Peyer's patch (tissue), 4 donors: ENCODE results near the gene CRYGC. TPM values are rescaled to one million over a fixed set of nuclear protein-coding genes. Genes with fewer than 3 reads are reported as not detected.
"Not testable (repeated sequence)": the region's sequence is repeated elsewhere in the genome, so short reads cannot be mapped to it uniquely, and the experiment has no call there.

Source experiments
- DNase-seq, 3 donors: peaks; one replicate each; pipeline ENCODE4 v3.0.0-alpha.2; 2017 to 2019
- H3K27ac ChIP-seq, 4 donors: fragments of 200-600 bp; sonication (generic); one replicate each; pipeline ENCODE4 v1.5.1; 2016 to 2019
- H3K27me3 ChIP-seq, 2 donors: fragments of 200-600 bp; sonication (generic); one replicate each; pipeline ENCODE4 v1.5.1; 2019
- H3K36me3 ChIP-seq, 3 donors: fragments of 200-600 bp; sonication (generic); one replicate each; pipeline ENCODE4 v1.5.1; 2016 to 2019
- H3K4me1 ChIP-seq, 4 donors: fragments of 200-600 bp; sonication (generic); one replicate each; pipeline ENCODE4 v1.5.1; 2016 to 2019
- H3K4me3 ChIP-seq, 4 donors: fragments of 200-600 bp; sonication (generic); 1 replicate in 3 of 4; 2 replicates in 1 of 4; pipeline ENCODE4 v1.5.1; 2016 to 2019; ENCODE audit warnings: mild to moderate bottlenecking in 1 of 4
- H3K9me3 ChIP-seq, 4 donors: fragments of 200-600 bp; sonication (generic); one replicate each; pipeline ENCODE4 v1.5.1; 2016 to 2019; ENCODE audit warnings: mild to moderate bottlenecking in 1 of 4
- POLR2A ChIP-seq, 2 donors: fragments of 450-650 bp; IDR thresholded peaks; one replicate each; pipeline ENCODE4 v1.5.1; 2017; ENCODE audit warnings: antibody characterized with exemption in 2 of 2, mild to moderate bottlenecking in 2 of 2, moderate library complexity in 2 of 2
- total RNA-seq, 4 donors: library from RNA; depleted of rRNA; stranded (reverse); fragments of >200 nt; gene quantifications; one replicate each; pipeline ENCODE4 v1.1.0, GENCODE V29; 2016
- TF ChIP-seq, protein P1 (sequence below), 6 experiments: fragments of 450-650 bp in 4 of 6; fragments of 200-600 bp in 2 of 6; sonication (generic) in 1 of 6; IDR thresholded peaks; one replicate each; pipeline ENCODE4 v1.5.1; 2017 to 2019; ENCODE audit warnings: antibody characterized with exemption in 6 of 6, mild to moderate bottlenecking in 3 of 6, moderate library complexity in 1 of 6

CRYGC gene
- total RNA-seq, 4 donors from 2014 or later, result not detected

DNA sequence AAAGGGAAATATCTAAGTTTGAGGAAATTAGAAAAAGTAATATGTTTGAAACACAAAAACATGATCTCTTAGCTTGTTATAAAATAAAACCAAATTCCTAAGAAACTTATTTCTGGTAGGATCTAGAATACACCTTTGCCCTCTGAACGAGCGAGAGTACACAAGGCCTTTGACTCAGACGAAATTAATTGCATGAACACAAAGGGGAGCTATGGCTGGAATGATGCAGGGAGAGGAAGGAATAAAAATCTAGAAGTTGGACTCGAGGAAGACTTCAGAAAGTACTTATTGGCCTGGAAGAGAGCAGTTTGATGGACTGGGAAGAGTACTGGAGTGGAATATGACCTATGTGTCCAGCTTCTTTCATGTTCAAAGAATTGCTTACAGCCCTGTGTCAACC is 4.4 kb downstream of the CRYGC start:
- TF ChIP-seq, protein P1, sequence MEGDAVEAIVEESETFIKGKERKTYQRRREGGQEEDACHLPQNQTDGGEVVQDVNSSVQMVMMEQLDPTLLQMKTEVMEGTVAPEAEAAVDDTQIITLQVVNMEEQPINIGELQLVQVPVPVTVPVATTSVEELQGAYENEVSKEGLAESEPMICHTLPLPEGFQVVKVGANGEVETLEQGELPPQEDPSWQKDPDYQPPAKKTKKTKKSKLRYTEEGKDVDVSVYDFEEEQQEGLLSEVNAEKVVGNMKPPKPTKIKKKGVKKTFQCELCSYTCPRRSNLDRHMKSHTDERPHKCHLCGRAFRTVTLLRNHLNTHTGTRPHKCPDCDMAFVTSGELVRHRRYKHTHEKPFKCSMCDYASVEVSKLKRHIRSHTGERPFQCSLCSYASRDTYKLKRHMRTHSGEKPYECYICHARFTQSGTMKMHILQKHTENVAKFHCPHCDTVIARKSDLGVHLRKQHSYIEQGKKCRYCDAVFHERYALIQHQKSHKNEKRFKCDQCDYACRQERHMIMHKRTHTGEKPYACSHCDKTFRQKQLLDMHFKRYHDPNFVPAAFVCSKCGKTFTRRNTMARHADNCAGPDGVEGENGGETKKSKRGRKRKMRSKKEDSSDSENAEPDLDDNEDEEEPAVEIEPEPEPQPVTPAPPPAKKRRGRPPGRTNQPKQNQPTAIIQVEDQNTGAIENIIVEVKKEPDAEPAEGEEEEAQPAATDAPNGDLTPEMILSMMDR (IDR thresholded peaks at IDR 0.05), result no peak
- no peak for TF ChIP-seq POLR2A (IDR thresholded peaks at IDR 0.05)
- H3K9me3 ChIP-seq, result no peaks in the 10 kb centered on the region
- DNase-seq, result no peak
- no peaks in the 10 kb centered on the region for H3K27me3 ChIP-seq
- no peaks in the 10 kb centered on the region for H3K36me3 ChIP-seq
- H3K27ac ChIP-seq, result no peak overlapping the region
- peaks cover 0 to 19% (median 0%) of the 10 kb centered on the region in 4 donors for H3K4me1 ChIP-seq
- no peak overlapping the region for H3K4me3 ChIP-seq

DNA sequence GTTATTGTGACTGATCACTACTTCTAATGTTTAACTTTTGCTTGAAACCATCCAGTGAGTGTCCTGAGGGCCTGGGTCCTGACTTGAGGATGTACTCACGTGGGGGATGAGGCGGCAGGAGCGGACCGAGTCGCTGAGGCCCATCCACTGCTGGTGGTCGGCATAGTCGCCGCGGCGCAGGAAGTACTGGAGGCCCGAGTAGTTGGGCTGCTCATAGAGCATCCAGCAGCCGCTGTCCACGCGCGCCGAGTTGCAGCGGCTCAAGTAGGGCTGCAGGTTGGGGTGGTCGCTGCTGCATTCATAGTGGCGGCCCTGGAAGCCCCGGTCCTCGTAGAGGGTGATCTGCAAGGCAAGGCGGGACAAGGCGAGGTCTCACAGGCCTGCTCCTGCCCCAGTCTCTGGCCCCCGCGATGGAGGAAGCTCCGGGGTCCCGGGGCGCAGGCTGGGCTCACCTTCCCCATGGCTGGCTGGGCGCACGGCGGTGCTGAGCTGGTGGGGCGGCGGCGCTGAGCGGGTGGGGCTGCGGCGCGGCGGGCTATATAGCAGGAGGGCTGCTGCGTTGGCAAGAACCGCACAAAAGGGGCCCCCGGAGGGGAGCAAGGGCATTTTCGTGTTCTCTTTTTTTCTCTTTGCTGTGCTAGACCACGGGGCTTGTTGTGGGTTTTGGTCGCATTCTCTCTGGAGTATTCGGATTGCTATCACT is 5.5 kb downstream of the CRYGC start, which contains the start of gene CRYGD:
Gene CRYGD, minus strand, starts transcription at position 512 of the 703 bp plus-strand sequence. Its CDS starts 51 bp downstream, at position 461.
- Histone ChIP-seq H3K4me1 (peaks cover 0 to 19% (median 0%) of the 10 kb centered on the region in 4 donors), H3K4me3 (peak within 1 kb of the TSS in 1 of 4 donors; percentile 9)
- not testable (repeated sequence) for DNase-seq, H3K27me3 ChIP-seq, H3K36me3 ChIP-seq, H3K9me3 ChIP-seq, H3K27ac ChIP-seq

DNA sequence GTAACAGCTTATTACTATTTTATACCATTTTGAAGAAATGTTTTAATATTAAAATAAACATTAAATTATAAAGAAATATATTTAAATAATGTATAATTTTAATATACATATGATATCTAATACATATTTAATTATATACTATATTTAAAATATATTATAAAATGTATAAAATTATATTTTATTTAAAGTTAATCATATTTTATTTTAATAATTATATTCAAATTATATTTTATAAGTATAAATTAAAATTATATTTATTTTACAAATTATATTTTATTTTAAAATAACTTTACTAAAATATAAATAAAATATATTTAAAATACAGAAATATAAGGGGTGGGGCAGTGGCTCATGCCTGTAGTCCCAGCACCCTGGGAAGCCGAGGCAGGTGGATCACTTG is 7.4 kb downstream of the CRYGC start:
- Histone ChIP-seq H3K9me3 (no peaks in the 10 kb centered on the region), H3K4me3 (no peak overlapping the region), H3K27me3 (no peaks in the 10 kb centered on the region), H3K4me1 (peaks cover 0 to 19% (median 0%) of the 10 kb centered on the region in 4 donors), H3K36me3 (no peaks in the 10 kb centered on the region), H3K27ac (no peak overlapping the region)
- DNase-seq, result no peak
- TF ChIP-seq, protein P1 (IDR thresholded peaks at IDR 0.05), result no peak
- no peak for TF ChIP-seq POLR2A (IDR thresholded peaks at IDR 0.05)

DNA sequence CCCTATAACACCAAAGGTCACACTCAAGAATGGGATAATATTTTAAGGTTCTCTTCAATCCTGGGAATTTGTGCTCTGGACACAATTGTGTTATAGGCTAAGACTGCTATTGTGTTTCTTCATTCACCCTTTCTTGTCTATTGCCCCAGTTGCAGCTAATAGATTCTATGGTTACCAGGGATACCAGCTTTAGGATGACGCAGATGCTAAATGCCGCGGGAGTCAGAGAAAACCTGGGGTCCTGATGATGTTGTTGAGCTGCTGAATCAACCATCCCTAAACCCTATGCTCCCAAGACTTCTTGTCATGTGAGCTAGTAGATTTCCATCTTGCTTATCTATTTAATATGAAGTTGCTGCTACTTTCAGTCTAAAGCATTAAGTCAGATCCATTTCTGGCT is 10.7 kb downstream of the CRYGC start:
- no peak for DNase-seq
- Histone ChIP-seq H3K9me3 (no peaks in the 10 kb centered on the region), H3K27ac (no peak overlapping the region), H3K27me3 (no peaks in the 10 kb centered on the region), H3K4me1 (no peaks in the 10 kb centered on the region), H3K4me3 (no peak overlapping the region), H3K36me3 (no peaks in the 10 kb centered on the region)
- TF ChIP-seq POLR2A (IDR thresholded peaks at IDR 0.05), result no peak
- TF ChIP-seq, protein P1 (IDR thresholded peaks at IDR 0.05), result no peak

DNA sequence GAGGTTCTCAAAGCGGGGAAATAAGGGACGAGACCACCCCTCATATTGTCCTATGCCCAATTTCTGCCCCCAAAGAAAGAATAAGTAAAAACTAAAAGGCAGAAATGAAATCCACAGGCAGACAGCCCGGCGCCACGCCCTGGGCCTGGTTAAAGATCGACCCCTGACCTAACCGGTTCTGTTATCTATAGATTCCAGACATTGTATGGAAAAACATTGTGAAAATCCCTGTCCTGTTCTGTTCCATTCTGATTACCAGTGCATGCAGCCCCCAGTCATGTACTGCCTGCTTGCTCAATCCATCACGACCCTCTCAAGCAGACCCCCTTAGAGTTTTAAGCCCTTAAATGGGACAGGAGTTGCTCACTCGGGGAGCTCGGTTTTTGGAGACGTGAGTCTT is 12.2 kb downstream of the CRYGC start:
- not testable (repeated sequence) for H3K27ac ChIP-seq, H3K4me1 ChIP-seq, H3K36me3 ChIP-seq, DNase-seq, H3K4me3 ChIP-seq, H3K9me3 ChIP-seq, H3K27me3 ChIP-seq

DNA sequence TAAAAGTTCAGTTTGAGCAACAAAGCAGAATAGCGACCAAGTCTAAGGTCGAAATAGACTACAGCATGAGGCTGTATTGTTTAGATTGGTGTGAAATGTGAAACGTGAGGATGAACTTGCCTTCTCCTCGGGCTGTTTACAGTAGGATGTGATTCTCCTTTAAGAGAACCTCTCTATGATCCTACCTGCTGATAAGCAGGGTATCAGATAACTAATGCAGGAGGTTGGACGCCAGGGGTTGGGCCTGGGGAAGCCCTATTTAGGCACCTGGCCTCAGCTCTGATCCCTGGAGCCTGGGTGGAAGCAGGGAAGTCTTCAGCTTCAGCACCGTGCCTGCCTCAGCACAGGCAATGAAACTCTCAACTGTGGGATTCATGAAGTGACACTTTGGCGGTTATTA is 16.7 kb downstream of the CRYGC start:
- DNase-seq, result no peak
- Histone ChIP-seq H3K4me3 (no peak overlapping the region), H3K36me3 (no peaks in the 10 kb centered on the region), H3K27me3 (no peaks in the 10 kb centered on the region), H3K27ac (no peak overlapping the region), H3K4me1 (peaks cover 0 to 8% (median 0%) of the 10 kb centered on the region in 4 donors), H3K9me3 (no peaks in the 10 kb centered on the region)
- TF ChIP-seq, protein P1 (IDR thresholded peaks at IDR 0.05), result no peak
- no peak for TF ChIP-seq POLR2A (IDR thresholded peaks at IDR 0.05)

DNA sequence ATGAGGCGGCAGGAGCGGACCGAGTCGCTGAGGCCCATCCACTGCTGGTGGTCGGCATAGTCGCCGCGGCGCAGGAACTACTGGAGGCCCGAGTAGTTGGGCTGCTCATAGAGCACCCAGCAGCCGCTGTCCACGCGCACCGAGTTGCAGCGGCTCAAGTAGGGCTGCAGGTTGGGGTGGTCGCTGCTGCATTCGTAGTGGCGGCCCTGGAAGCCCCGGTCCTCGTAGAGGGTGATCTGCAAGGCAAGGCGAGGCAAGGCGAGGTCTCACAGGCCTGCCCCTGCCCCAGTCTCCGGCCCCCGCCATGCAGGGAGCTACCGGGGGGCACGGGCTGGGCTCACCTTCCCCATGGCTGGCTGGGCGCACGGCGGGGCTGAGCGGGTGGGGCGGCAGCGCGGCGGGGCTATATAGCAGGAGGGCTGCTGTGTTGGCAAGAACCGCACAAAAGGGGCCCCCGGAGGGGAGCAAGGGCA is 17.3 kb downstream of the CRYGC start:
- H3K4me1 ChIP-seq, H3K27ac ChIP-seq, H3K9me3 ChIP-seq, H3K27me3 ChIP-seq, H3K36me3 ChIP-seq, DNase-seq, H3K4me3 ChIP-seq: not testable (repeated sequence)
